GM12864 (cell line): Measurements from ENCODE around the gene CSNK2A1.

Source experiments
- DNase-seq: peaks from one replicate; pipeline ENCODE4 v3.0.0-alpha.2; 2011; ENCODE audit warnings: low read depth
- H3K4me3 ChIP-seq: 2 replicates; pipeline ENCODE4 v1.5.1; 2011; ENCODE audit warnings: mild to moderate bottlenecking, low read depth, low read length, control low read depth
- CTCF ChIP-seq: IDR thresholded peaks from 2 replicates; pipeline ENCODE4 v1.5.1; 2011; ENCODE audit warnings: low read depth, mild to moderate bottlenecking, moderate library complexity, low read length, control low read depth, inconsistent platforms; ENCODE audit errors: missing control alignments

Gene CSNK2A1

DNA sequence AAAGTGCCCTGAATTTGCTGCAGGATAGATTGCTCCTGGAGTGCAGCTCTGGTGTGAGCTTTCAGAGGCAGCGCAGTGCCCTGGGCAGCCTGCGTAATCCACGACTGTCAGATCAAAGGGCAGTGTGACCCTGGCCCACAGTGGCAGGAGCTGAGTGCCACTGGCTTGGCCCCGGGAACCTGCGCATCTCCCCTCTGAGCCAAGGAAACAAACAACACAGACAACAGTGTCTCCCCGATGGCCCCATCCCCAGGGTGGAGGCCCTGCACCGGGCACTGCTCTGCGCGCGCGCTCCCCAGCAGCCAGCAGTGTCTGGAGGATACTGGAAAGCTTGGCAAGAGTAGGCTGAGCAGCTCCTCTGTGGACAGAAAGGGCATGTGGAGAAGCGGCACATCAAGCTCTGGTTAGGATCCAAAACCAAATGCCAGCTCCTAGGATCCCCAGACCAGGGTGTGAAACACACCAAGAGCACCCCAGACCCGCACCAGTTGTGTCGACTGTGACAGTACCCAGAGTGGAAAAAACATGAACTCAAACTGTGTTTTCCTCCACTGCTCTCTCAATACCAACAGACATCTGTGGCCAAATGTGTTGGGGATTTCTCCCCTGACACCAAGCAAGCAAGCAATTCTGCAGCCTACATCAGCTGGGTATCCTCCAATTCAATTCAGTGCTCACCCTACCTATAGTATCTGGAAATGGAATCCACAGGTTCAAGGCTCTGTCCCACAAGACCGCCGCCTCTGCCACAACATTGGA lies 108.8 kb downstream of the CSNK2A1 start:
- DNase-seq = no peak
- no peak for TF ChIP-seq CTCF
- H3K4me3 ChIP-seq = no peak overlapping the region

DNA sequence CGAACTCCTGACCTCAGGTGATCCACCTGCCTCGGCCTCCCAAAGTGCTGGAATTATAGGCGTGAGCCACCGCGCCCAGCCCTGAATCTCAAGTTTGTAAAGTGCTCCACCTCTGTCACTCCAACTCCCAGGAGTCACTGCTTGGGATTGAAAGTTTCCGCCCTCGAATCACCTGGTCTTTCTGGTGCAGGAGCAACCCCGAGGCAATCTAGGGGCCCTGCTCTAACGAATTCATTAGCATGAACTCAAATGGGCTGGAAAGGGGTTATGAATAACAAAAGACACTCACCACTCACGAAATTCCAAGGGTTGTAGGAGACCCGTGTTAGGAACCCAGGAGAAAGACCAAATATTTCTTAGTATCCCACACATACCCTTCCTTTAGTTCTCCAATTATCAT lies 109.4 kb downstream of the CSNK2A1 start:
- H3K4me3 ChIP-seq = no peak overlapping the region
- DNase-seq = no peak
- TF ChIP-seq CTCF = no peak

DNA sequence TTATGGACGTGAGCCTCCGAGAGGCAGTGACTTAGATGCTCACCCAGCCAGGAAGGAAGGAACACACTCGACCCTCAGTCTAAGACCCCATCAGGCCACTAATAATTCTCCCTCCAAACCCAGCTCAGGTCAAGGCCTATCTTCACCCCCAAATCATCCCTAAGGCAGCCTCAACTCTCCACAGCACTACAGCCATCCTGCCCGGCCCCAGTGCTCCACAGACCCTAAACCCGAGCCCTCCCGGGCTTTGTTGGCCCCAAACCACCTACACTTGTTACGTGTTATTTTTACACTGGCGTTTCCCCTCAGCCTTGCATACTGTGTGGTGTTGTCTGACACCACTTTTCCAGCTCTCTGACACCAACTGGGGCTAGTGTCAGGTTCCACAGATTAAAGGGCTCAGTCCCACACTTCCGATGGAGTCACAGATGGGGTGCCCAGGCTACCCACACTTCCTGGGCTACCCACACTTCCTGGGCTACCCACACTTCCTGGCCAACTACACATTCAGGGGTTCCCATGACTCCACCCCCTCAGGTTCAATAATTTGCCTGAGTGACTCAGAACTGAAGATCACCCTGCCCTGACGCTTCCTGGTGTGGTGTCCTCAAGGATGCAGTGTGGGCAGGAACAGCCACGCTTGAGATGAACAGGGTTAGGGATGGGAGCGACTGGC lies 110.2 kb downstream of the CSNK2A1 start:
- TF ChIP-seq CTCF = no peak
- DNase-seq = peak; percentile 81
- no peak overlapping the region; the same call in 1 of the 2 replicates for H3K4me3 ChIP-seq

- DNase-seq = no peak
- no peak overlapping the region for H3K4me3 ChIP-seq
- TF ChIP-seq CTCF = no peak
Observed at GRCh38 chr20:432677-433299, 110.8 kb downstream of the CSNK2A1 start.

DNA sequence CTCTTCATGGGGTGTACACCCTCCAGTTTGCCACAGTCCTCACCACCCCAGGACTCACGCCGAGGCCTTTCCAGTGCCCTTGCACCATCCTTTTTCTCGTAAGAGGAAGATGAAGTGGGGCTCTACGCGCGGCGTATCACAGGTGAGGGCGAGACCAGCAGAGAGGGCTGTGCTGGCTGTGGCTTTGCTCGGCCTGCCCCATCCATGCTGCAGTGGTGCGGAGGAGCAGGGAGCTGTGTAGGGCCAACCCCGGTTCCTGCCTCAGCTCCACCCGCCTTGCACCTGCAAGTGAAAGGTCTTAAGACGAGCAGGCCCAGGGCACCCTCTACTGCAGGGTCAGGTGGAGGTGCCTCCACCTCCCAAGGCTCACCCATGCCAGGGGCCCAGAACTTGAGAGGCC lies 111.4 kb downstream of the CSNK2A1 start:
- no peak overlapping the region for H3K4me3 ChIP-seq
- no peak for TF ChIP-seq CTCF
- no peak for DNase-seq

DNA sequence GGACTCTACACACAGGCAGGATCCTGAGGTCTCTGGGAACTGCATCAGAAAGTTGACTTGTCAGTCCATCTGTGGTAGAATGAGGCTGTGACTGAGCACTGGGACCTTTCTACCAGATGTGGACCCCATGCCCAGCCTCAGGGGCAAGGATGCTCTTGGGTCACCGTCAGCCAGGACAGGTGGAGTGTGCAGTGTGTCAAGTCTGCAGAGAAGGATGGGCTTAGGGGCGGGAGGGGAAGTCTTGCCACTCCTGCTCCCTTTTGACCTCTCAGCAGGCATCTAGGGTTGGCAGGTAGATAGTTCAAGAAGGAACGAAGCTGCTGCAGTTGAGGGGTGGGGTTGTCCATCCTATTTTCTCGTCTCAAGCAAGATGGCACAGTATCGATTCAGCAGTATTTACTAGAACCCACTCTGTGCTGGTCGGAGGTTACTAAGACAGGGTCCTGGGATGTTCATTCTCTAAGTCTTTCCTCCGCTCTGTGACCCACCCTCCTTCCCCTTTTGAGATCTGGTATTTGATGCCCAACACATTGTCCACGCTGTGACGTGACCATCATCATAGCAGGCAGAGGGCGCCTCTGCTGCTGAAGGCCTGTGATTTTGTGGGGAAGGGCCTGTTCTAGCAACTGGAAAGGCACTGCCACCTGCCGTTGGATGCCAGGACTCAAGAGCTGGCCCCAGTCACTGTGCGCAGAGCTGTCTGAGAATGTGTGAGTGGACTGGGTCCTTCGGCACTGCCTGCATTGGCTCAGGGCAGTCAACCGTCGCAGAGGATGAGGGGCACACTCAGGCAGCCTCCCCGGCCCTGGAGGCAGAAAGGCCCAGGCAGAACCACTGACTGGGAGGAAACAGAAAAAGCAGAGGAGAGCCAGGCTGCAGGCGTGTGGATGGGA lies 112.3 kb downstream of the CSNK2A1 start:
- TF ChIP-seq CTCF = no peak
- H3K4me3 ChIP-seq = no peak overlapping the region
- no peak for DNase-seq
